ENCODE measurements around the gene OGFOD3.
"Not testable (repeated sequence)": the region's sequence is repeated elsewhere in the genome, so short reads cannot be mapped to it uniquely, and the experiment has no call there.

Gene OGFOD3

GRCh38 chr17:82384730-82385481 is 33.5 kb downstream of the OGFOD3 start:
- no peak for TF ChIP-seq JUND (IDR thresholded peaks at IDR 0.05; ENCODE audit: low read depth)
- in situ Hi-C loops (cut with HindIII; ENCODE audit: low pct_unique_long_range_greater_than_20kb, low sequenced_read_pairs): no loop called here
- peak; percentile 95 to 97 for DNase-seq (ENCODE audit: low read depth in 1 of 2, low spot score in 1 of 2)

GRCh38 chr17:82384051-82384729 is 34.2 kb downstream of the OGFOD3 start:
- in situ Hi-C loops (cut with HindIII; ENCODE audit: low pct_unique_long_range_greater_than_20kb, low sequenced_read_pairs): no loop called here
- no peak for DNase-seq (ENCODE audit: low read depth in 1 of 2, low spot score in 1 of 2)
- TF ChIP-seq JUND (IDR thresholded peaks at IDR 0.05; ENCODE audit: low read depth): no peak

GRCh38 chr17:82383411-82383810 is 35.0 kb downstream of the OGFOD3 start:
- TF ChIP-seq JUND (IDR thresholded peaks at IDR 0.05; ENCODE audit: low read depth): no peak
- in situ Hi-C loops (cut with HindIII; ENCODE audit: low pct_unique_long_range_greater_than_20kb, low sequenced_read_pairs): no loop called here

GRCh38 chr17:82382933-82383255 is 35.5 kb downstream of the OGFOD3 start:
- no peak for DNase-seq (ENCODE audit: low read depth in 1 of 2, low spot score in 1 of 2)
- TF ChIP-seq JUND (IDR thresholded peaks at IDR 0.05; ENCODE audit: low read depth): no peak
- in situ Hi-C loops (cut with HindIII; ENCODE audit: low pct_unique_long_range_greater_than_20kb, low sequenced_read_pairs): no loop called here

More at GRCh38 chr17:82383411-82383810, 35.0 kb downstream of the OGFOD3 start:
- DNase-seq (ENCODE audit: low read depth in 1 of 2, low spot score in 1 of 2): no peak

GRCh38 chr17:82382220-82382932 is 36.0 kb downstream of the OGFOD3 start:
- DNase-seq (ENCODE audit: low read depth in 1 of 2, low spot score in 1 of 2); in situ Hi-C loops (cut with HindIII; ENCODE audit: low pct_unique_long_range_greater_than_20kb, low sequenced_read_pairs): not testable (repeated sequence)

DNA sequence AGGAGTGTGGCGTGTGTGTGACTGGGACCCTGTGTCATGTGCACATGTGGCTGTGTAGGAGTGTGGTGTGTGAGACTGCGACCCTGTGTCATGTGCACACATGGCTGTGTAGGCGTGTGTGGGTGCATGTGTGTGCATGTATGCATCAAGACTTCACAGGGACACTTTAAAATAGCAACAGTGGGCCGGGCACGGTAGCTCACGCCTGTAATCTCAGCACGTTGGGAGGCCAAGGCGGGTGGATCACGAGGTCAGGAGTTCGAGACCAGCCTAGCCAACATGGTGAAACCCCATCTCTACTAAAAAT is 36.7 kb downstream of the OGFOD3 start:
- in situ Hi-C loops (cut with HindIII; ENCODE audit: low pct_unique_long_range_greater_than_20kb, low sequenced_read_pairs); DNase-seq (ENCODE audit: low read depth in 1 of 2, low spot score in 1 of 2): not testable (repeated sequence)

DNA sequence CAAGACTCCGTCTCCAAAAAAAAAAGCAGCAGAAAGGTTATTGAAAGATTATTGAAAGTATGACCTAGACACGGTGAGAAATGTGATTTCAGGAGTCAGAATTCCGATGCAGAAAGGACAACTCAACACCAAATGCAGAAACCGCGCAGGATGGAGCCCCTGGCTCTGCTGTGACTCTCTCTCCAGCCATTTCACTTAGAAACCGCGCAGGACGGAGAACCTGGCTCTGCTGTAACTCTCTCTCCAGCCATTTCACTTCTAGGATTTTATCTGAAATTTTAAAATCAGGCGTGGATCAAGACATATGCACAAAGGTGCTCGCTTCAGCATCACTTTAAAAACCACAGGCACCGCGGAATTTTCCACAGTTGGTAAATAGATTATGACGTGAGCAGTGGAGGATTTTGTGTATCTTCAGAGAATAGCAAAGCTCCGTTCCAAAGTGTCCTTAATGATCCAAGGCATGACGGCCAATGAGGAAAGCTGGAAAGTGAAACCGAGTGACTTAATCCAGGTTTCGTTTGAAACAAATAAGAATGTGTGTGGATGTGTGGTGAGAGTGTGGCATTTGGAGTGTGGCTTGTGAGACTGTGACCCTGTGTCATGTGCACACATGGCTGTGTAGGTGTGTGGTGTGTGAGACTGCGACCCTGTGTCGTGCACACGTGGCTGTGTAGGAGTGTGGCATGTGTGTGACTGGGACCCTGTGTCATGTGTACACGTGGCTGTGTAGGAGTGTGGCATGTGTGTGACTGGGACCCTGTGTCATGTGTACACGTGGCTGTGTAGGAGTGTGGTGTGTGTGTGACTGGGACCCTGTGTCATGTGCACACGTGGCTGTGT is 37.3 kb downstream of the OGFOD3 start:
- in situ Hi-C loops (cut with HindIII; ENCODE audit: low pct_unique_long_range_greater_than_20kb, low sequenced_read_pairs): no loop called here
- peak; percentile 58 to 77 for DNase-seq (ENCODE audit: low read depth in 1 of 2, low spot score in 1 of 2)
- no peak for TF ChIP-seq JUND (IDR thresholded peaks at IDR 0.05; ENCODE audit: low read depth)

DNA sequence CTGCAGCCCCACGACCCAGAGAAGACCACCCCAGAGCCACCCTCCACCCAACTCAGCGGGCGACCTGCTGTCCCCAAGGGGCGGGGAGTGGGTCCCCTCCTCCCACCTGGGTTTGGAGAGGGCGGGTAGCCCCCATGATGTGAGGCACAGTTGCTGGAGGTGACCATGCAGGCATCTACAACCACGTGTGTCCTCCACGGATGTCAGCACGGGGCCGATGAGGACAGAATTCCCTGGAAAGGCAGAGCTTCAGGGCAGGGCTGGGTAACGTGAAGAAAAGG is 39.7 kb downstream of the OGFOD3 start:
- no peak for TF ChIP-seq JUND (IDR thresholded peaks at IDR 0.05; ENCODE audit: low read depth)
- in situ Hi-C loops (cut with HindIII; ENCODE audit: low pct_unique_long_range_greater_than_20kb, low sequenced_read_pairs): no loop called here
- DNase-seq (ENCODE audit: low read depth in 1 of 2, low spot score in 1 of 2): peak in 1 of 2 experiments; percentile 67

GRCh38 chr17:82377924-82378740 is 40.3 kb downstream of the OGFOD3 start:
- no peak for TF ChIP-seq JUND (IDR thresholded peaks at IDR 0.05; ENCODE audit: low read depth)
- no peak for DNase-seq (ENCODE audit: low read depth in 1 of 2, low spot score in 1 of 2)
- in situ Hi-C loops (cut with HindIII; ENCODE audit: low pct_unique_long_range_greater_than_20kb, low sequenced_read_pairs): no loop called here

DNA sequence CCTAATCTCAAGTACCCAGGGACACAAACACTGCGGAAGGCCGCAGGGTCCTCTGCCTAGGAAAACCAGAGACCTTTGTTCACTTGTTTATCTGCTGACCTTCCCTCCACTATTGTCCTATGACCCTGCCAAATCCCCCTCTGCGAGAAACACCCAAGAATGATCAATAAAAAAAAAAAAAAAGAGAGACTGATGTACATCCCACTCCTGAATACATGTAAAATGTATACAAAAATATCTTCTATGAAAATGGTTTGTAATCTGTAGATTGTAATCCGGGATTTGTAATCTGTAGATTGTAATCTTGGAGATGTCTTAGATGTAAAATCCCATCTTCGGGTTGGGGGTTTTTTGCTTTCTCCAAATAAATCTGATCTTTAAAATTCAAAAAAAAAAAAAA is 41.1 kb downstream of the OGFOD3 start:
- in situ Hi-C loops (cut with HindIII; ENCODE audit: low pct_unique_long_range_greater_than_20kb, low sequenced_read_pairs); DNase-seq (ENCODE audit: low read depth in 1 of 2, low spot score in 1 of 2): not testable (repeated sequence)

DNA sequence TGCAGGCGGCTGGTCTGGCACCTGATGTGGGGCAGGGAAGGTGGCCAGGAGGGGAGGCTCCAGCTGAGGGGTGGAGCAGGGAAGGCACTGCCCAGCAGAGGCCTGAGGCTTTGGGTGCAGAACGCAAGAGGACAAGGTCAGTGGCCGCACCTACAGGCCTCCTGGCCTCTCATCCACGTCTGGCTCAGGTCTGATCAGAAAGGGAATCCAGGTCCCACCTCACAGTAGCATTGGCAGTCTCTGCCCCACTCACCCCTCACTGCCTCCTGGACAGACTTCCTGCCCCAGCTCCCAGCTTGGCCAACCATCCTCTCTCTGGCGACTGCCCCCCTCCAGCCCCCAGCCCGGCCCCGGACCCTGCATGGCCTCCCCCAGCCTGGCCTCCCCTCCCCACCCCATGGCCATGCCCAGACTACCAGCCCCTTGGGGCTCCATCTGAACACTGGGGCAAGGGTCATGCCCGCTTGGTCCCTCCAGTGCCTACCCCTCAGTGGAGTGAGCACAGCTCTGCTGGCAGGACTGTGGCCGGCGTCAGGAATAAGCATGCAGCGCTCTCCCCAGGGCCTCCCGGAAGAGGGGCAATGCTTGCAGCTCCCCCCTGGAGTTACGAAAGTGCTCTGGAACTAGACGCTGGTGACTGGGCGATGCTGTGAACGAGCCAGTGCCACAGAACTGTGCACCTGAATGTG is 42.2 kb downstream of the OGFOD3 start:
- no peak for TF ChIP-seq JUND (IDR thresholded peaks at IDR 0.05; ENCODE audit: low read depth)
- no peak for DNase-seq (ENCODE audit: low read depth in 1 of 2, low spot score in 1 of 2)
- in situ Hi-C loops (cut with HindIII; ENCODE audit: low pct_unique_long_range_greater_than_20kb, low sequenced_read_pairs): no loop called here
